ENCODE measurements around the gene COASY. TPM values are rescaled to one million over a fixed set of nuclear protein-coding genes. Genes with fewer than 3 reads are reported as not detected.

Gene COASY
- total and polyA plus RNA-seq, 2 experiments from 2014 or later = 60.1 to 72.1 TPM

GRCh38 chr17:42530952-42531454 lies 30.9 kb upstream of the COASY start (continued):
- TF ChIP-seq ZNF331 (CRISPR knock-in tag; IDR thresholded peaks at IDR 0.05; ENCODE audit: low read depth) (no peak), POLR2AphosphoS5 (IDR thresholded peaks at IDR 0.05; ENCODE audit: low read depth) (no peak), JUNB (IDR thresholded peaks at IDR 0.05; ENCODE audit: unreplicated experiment) (no peak), EZH2phosphoT487 (IDR thresholded peaks at IDR 0.05; ENCODE audit: unreplicated experiment) (no peak), NANOG (IDR thresholded peaks at IDR 0.05; ENCODE audit: borderline replicate concordance) (no peak)

DNA sequence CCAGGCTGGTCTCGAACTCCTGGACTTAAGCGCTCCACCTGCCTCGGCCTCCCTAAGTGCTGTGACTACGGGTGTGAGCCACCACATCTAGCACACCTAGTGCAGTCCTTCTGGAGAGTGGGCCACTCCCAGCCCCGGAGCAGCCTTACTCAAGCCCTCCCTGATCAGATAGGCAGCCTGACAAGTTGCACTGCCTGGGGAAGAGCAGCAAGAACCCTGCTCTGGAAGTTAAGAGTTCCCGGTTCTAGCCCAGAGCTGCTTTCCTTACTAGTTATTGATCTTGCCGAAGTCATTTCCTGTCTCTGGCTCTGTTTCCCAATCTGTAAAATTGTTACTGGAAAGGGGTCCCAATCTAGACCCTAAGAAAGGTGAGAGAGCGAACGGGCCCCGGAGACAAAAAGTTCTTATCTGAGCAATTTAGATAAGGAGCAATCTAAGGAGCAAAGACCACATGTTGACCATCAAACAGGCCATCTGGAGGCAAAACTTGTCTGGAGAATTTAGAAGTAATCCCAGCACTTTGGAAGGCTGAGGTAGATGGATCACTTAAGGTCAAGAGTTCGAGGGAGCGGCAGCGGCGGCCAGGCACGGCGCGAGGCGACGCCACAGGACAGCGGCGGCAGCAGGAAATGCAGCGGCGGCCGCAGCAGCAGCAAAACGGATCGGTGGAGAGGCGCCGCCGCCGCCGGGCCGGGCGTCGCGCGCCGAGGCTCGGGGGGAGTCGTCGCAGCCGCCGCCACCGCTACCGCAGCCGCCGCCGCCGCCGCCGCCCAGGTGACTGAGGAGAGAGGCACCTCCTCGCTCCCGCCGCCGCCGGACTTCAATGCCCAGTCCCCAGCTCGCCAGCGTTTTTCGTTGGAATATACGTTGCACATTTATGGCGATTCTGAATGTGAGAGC lies 30.2 kb upstream of the COASY start:
- Mint-ChIP-seq H3K4me1 (peaks cover 8% of the 10 kb centered on the region), H3K4me3 (peak overlapping the region; percentile 59), H3K27ac (no peak overlapping the region), H3K36me3 (ENCODE audit: low read depth) (no peaks in the 10 kb centered on the region), H3K27me3 (ENCODE audit: insufficient read depth, low read depth, poor library complexity) (peaks cover 21% of the 10 kb centered on the region), H3K9me3 (no peaks in the 10 kb centered on the region; the same call in 2 of the 3 replicates)
- no peaks in the 10 kb centered on the region for H3K36me3 ChIP-seq (ENCODE audit: insufficient read depth)
- H4K20me1 ChIP-seq (replicated peaks; ENCODE audit: insufficient read depth) = no peaks in the 10 kb centered on the region
- H3K27me3 ChIP-seq (ENCODE audit: insufficient read depth) = peaks cover 32% of the 10 kb centered on the region
- H3K4me3 ChIP-seq = peak overlapping the region; percentile 55
- H3F3A ChIP-seq (replicated peaks; ENCODE audit: low read depth) = peaks cover 19% of the 10 kb centered on the region; the same call in 1 of the 2 replicates
- ATAC-seq = peak; percentile 20
- TF ChIP-seq JUNB (IDR thresholded peaks at IDR 0.05; ENCODE audit: unreplicated experiment) (no peak), EZH2phosphoT487 (IDR thresholded peaks at IDR 0.05; ENCODE audit: unreplicated experiment) (no peak), CTCF (conservative IDR thresholded peaks at IDR 0.05; ENCODE audit: low read depth in 2 of 2) (peak; percentile 29 to 38), POLR2AphosphoS5 (IDR thresholded peaks at IDR 0.05; ENCODE audit: low read depth) (no peak)
- H3K9me2 ChIP-seq (ENCODE audit: insufficient read depth) = no peaks in the 10 kb centered on the region
- H3K4me1 ChIP-seq (ENCODE audit: insufficient read depth) = peaks cover 10% of the 10 kb centered on the region
- peak; percentile 80 for DNase-seq (ENCODE audit: low spot score)
- no peaks in the 10 kb centered on the region for H3K79me2 ChIP-seq (replicated peaks; ENCODE audit: insufficient read depth)
- peak overlapping the region; percentile 94 for H2AFZ ChIP-seq
- H3K4me2 ChIP-seq = peak overlapping the region; percentile 80
- no peak overlapping the region for H3K27ac ChIP-seq (ENCODE audit: low read depth)

DNA sequence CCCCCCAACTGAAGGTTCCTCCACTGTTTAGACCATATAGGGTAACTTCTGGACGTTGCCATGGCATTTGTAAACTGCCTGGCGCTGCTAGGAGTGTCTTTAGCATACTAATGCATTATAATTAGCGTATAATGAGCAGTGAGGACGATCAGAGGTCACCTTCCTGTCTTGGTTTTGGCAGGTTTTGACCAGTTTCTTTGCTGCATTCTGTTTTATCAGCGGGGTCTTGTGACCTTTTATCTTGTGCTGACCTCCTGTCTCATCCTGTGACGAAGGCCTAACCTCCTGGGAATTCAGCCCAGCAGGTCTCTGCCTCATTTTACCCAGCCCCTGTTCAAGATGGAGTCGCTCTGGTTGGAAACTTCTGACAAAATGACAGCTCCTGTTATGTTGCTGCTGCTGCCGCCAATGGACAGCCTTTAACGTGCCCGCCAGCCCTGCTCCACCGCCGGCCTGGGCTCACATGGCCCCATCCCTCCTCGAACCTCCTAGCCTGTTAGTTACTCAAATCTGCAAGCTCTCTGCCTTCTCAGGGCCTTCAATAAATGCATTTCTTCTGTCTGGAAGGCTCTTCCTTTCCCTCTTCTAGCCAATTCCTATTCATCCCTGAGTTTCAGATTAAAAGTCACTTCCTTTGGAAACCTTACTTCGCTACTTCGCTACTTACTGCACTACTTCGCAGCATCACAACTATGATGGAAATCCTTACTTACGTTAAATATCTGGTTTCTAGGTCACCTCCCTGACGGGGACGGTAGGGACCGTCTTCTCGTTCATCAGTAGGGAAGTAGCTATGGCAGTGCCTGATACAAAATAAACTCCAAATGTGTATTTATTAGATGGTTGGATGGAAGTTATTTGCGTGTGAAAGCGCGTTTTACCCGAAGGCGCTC lies 26.5 kb upstream of the COASY start:
- TF ChIP-seq CTCF (conservative IDR thresholded peaks at IDR 0.05; ENCODE audit: low read depth in 2 of 2) = no peak
- peak; percentile 3; the same call in 1 of the 2 replicates for TF ChIP-seq CREB1 (CRISPR knock-in tag; IDR thresholded peaks at IDR 0.05; ENCODE audit: low read depth)
- Histone ChIP-seq H3K36me3 (ENCODE audit: insufficient read depth) (no peaks in the 10 kb centered on the region), H3K79me2 (replicated peaks; ENCODE audit: insufficient read depth) (no peaks in the 10 kb centered on the region), H3K4me1 (ENCODE audit: insufficient read depth) (peaks cover 18% of the 10 kb centered on the region), H3K9me2 (ENCODE audit: insufficient read depth) (no peaks in the 10 kb centered on the region), H3K4me3 (peak overlapping the region; percentile 68), H2AFZ (no peak overlapping the region), H4K20me1 (replicated peaks; ENCODE audit: insufficient read depth) (no peaks in the 10 kb centered on the region), H3K27ac (ENCODE audit: low read depth) (0 out of 2 replicates have a peak overlapping the region, but pooled peaks have one; percentile 57), H3K4me2 (peak overlapping the region; percentile 74), H3F3A (replicated peaks; ENCODE audit: low read depth) (peaks cover 24% of the 10 kb centered on the region; the same call in 1 of the 2 replicates), H3K27me3 (ENCODE audit: insufficient read depth) (peaks cover 32% of the 10 kb centered on the region)
- Mint-ChIP-seq H3K9me3 (no peaks in the 10 kb centered on the region; the same call in 2 of the 3 replicates), H3K27me3 (ENCODE audit: insufficient read depth, low read depth, poor library complexity) (peaks cover 16% of the 10 kb centered on the region), H3K36me3 (ENCODE audit: low read depth) (peaks cover 14% of the 10 kb centered on the region), H3K27ac (no peak overlapping the region), H3K4me1 (peaks cover 18% of the 10 kb centered on the region), H3K4me3 (peak overlapping the region; percentile 70)
- no peak for DNase-seq (ENCODE audit: low spot score)
- peak; percentile 10 for ATAC-seq

Measured in GM23338 (cell line).